Activated T-helper 9 cell treated with anti-CD3 and anti-CD28 coated beads, Interleukin-2, amount 50 U/mL, for 16 hours (primary cell): ENCODE results near the gene FAM53B.

ENCODE experiments used
- DNase-seq: peaks from one replicate; pipeline ENCODE4 v3.0.0-alpha.2; 2020; ENCODE audit warnings: low read depth

The FAM53B gene

GRCh38 chr10:124660404-124661125 lies 83.6 kb downstream of the FAM53B start:
- no peak for DNase-seq

- no peak for DNase-seq
Measured at GRCh38 chr10:124659380-124659779, 84.8 kb downstream of the FAM53B start.

DNA sequence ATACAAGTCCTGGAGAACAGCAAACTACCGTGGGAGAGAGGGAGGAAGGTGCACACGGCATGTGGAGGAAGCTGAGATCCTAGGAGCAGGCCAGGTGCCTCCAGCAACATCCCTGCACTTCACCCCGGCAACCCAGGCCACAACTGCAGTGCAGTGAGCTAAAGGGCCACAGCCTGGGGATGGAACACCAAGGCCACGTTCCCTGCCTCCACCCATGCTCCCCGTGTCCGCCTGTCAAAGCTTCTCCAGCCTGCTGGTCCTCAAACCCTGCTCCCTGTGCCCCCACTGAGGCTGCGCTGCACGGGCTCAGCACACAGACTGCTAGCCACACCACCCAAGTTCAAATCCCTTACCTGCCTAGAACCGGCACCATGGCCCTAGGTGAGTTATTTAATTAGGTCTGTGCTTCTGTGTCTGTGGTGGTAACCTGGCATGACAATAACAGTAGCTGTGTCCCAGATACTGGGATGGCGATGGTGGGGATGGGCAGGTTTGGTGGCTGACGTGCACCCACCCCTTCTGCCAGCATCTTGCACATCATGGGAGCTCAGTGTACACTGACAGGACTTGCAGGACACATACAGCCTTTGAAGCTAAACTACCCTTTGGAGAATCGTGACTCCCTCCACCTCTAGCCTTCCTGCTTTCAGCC lies 85.5 kb downstream of the FAM53B start:
- DNase-seq = no peak

GRCh38 chr10:124657806-124658205 lies 86.4 kb downstream of the FAM53B start:
- peak; percentile 31 for DNase-seq

- DNase-seq = no peak
Measured at GRCh38 chr10:124656541-124656940, 87.6 kb downstream of the FAM53B start.

GRCh38 chr10:124656113-124656490 lies 88.1 kb downstream of the FAM53B start:
- DNase-seq = no peak

DNA sequence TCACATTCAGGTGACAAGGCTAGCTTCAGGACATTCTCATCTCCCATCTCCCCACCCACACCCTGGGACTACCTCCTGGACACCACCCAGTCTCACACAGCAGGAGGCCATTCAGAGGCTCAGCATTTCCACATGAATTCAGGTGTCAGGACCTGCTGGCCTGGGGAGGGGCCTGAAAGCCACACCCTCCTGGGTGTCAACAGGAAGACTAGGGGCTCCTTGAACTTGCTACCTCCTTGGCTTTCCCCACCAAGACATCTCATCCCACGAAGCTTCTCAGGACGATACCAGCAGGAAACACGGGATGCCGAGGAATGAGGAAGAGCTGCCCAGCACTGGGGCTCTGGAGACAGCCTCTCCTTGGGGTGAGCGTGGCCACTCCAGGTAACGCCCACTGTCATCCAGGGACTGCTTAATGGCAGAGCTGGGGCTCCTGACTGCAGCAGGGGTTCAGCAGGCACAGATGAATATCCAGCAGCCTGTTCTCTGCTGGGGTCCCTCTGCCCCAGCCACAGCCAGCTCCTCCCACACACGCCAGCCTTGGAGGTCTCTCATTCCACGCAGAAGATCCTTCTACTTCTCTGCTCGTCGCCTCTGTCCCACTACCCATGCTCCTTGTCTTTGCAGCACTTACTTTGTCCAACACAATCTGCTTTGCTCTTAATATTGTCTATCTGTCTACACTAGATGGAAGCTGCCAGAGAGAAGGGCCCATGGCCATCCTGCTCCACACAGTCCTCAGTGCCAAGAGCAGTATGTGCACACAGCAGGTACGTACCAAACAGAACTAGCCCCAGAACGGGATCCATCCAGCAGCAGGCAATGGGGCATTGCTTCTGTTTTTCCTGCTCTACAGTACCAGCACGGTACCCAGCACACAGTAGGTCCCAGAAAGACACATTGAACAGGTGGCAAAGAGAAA lies 88.7 kb downstream of the FAM53B start:
- no peak for DNase-seq

DNA sequence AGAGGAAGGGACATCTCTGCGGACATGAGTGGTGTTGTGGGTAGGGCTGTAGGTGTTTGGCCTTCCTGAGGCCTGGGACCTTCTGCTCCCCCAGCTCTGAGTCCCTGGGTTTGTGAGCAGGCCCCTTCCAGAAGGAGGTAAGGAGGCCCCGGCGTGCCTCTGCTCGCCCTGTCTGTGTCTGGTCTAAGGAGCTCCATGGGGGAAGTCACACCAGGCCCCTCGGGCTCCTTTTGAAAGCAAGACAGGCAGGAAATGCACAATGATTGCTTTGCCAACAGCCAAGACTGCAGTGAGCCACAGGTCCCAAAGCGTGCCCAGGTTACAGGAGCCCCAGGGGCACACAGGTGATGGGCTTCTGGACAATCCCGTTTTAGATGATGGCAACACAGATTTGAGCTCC lies 89.5 kb downstream of the FAM53B start:
- DNase-seq = no peak

DNA sequence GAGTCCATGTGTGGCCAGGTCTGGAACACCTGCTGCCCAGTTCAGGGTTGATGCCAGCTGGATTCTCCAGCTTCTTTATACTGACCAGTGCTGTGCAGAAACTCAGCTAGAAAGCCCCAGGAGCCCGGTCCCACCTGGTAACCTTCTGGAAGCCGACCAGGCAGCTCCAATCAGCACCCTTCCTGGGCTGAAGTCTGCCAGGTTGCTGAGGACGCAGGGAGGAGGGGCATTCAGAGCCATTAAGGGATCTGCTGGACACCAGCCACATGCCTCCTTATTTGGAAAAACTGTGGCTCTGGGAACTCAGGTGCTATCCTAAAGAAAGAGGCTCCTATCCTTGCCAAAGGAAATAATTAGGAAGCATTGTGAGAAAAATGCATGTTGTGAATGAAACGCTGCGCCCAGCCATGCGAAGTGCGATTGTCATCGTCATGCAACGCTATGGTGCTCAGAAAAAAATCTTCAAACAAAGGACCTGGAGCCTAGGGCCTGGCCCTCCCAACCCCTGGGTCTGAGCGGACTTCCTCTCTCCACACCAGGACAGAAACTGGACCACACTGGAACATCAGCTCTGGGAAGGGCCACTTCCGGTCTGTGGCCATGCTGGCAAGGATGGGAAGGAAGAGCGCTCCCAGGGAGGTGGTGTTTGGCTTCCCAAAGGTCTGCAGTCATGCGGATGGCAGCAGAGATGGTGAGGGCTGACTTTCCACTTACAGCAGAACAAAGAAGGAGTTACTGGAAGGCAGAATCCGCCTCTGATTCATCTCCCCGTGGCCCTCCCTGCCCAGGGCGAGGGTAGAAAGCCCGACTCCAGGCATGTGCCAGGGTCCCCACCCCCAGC lies 90.1 kb downstream of the FAM53B start:
- no peak for DNase-seq

DNA sequence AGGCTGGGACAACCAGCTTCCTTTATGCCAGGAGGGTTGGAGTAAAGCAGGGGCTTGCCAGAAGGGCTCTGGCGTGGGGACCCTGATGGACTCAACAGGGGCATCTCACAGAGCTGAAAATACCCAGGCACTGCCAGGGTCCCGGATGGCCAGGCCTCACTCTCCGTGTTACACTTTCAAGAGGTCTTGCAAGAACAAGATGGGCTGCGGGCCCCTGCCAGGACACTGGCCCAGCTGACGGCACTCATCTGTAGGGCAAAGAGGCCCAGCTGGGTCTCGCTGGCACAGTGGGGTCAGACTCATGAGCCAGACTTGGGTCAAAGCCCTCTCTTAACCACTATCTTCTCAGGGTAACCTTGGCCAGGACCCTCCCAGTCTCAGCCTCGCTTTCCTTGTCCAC lies 90.9 kb downstream of the FAM53B start:
- no peak for DNase-seq

GRCh38 chr10:124652701-124653100 lies 91.5 kb downstream of the FAM53B start:
- DNase-seq = no peak

GRCh38 chr10:124652200-124652599 lies 92.0 kb downstream of the FAM53B start:
- no peak for DNase-seq

- no peak for DNase-seq
Measured at GRCh38 chr10:124651402-124651891, 92.7 kb downstream of the FAM53B start.

DNA sequence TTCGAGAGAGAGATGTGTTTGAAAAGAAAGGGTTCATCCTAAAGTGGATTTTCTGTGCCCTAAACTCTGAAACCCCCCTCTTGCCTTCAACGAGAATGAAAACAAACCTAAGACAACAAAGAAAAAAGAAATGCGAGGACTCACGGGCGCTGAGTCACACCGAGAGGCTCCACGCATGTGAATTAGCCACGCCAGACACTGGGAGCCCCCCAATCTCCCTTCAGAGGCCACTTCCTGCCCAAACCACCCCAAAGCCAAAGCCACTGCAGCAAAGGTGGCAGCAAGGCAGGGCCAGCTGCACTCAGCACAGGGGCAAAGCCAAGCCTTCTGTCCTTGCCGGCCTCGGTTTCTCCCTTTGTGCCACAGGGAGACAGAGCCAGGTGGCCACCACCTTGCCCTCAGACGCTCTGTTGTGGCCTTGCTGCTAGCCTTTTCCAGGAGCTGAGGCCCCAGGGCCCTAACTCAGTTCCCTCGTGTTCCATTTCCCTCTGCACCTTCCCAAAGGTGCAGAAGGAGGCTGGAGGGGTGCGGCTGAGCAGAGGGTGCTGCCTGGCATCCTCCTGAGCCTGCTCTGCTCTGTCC lies 93.3 kb downstream of the FAM53B start:
- DNase-seq = peak; percentile 59

- no peak for DNase-seq
Measured at GRCh38 chr10:124650263-124650662, 93.9 kb downstream of the FAM53B start.

- DNase-seq = no peak
Measured at GRCh38 chr10:124649214-124649613, 95.0 kb downstream of the FAM53B start.

DNA sequence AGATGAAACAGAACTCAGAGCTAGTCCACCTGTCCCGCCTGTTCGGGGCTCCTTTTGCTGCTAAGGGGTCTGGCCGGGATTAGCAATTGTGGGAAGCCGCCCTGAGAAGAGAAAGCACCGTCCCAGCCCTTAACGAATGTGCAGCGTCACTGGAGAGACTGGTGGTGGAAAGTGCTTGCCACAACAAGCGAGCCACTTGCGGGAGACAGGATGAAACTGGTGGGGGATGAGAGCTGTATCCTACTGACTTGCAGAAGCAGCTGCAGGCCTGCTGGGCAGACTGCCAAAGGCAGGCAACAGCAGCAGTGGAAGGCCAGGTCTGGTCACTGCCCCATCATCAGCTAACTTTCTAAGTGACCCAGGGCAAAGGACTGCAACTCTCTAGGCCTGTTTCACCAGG lies 95.4 kb downstream of the FAM53B start:
- peak; percentile 36 for DNase-seq

- no peak for DNase-seq
Measured at GRCh38 chr10:124648131-124648475, 96.1 kb downstream of the FAM53B start.

DNA sequence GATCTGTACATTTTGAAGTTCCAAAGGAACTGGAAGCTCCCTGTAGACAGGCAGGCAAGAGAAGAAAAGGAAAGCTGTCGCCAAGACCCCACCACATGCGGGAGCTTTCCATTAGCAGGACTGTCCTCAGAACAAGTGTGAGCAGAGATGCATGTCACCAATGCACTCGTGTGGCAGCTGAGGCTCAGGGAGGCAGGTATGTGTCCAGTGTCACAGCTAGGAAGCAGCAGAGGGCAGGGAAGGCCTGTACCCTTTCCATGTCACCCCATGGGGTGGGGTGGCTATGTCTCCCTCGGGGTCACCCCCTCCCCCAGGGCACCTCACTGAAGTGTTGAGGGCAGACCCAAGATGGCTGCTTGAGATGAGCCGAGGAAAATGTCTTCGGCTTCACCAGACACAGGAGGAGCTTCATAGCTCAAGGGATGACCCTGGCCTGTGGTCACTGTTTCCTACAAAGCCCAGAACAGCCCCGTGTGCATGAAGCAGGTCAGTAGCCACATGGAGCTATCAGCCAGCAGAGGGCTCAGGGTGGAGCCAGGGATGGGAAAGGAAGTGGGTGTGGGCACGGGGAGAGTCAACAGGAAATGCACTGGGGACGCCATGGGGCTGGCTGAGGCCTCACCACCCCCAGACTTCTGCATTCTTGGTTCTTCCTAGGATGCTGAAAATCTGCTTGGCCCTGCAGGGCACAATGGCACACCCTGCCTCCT lies 96.6 kb downstream of the FAM53B start:
- peak; percentile 55 for DNase-seq

DNA sequence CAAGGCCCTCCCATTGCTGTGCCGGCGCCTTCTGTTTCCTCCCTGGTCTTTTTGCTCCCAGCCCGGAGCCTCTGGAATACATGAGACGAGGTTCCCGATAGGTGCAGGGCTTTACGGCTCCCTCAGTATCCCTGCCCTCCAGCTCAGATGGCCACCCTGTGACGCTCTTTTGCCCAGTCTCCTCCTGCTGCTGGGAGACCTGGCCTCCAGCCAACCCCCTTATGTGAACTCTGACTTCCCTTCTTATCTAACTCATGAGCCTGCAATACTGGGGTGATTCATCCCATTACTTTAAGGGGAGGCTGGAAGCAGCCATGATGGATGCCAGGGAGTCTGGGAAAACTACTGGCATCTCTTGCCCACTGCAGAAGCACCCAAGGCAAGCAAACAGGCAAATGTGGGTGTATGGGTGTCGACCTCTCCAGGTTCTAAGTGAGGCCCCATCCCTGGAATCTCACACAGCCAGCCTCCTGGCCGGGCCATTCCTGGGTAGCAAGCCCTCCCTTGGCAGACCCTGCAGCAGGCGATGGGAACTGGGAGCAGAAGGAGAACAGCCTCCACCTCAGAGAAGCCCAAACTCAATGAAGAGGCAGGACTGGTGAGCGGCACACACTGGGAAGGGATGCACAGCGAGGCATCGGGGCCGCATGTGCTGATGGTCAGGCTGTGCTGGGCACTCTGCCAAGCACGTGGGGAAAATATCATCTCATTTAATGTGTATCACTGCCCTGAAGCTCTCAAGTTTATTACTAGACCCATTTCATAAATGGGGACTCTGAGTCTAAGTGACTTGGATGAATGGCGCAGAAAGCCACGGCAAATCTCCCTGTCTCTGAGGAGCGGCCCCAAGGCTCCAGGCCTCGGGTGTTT lies 97.5 kb downstream of the FAM53B start:
- DNase-seq = no peak
